COR-L47 (cell line): ENCODE data around the gene UBTD1.

Experiments
- DNase-seq: peaks from one replicate; lab custom pipeline; 2025; lab: John Stamatoyannopoulos, UW

The UBTD1 gene

GRCh38 chr10:97584798-97585438 lies 86.2 kb downstream of the UBTD1 start:
- no peak for DNase-seq

DNA sequence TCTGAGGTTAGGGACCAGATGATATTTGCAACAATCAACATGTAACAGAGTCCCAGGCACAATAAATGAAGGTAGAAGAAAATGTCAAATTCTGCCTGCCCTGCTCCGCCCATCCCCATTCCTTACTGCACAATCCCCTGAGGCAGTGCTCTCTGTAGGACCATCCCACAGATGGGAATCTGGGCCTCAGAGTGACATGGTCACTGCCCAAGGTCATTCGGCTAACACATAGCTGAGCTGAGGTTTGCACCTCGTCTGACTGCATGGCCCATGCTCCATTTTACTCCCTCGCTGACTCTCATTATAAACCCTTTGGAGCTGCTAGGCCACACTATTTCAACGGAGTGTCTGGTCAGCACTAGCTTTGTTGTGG lies 86.7 kb downstream of the UBTD1 start:
- no peak for DNase-seq

DNA sequence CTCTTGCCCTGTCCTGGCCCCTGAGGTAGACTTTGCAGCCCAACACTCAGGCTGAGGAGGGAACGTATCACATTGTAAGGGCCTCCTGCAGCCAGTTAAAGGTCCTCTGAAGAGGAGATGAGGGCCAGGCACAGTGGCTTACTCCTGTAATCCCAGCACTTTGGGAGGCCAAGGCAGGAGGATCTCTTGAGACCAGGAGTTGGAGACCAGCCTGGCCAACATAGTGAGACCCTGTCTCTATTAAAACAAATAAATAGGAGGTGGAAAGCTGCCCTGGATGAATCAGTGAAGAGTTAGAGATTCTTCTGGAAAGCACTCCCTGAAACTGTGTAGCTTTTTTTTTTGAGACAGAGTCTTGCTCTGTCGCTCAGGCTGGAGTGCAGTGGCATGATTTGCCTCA lies 88.5 kb downstream of the UBTD1 start:
- no peak for DNase-seq

- DNase-seq, result no peak
These were observed 90.8 kb downstream of the UBTD1 start, which contains the start of gene C10orf62 for GRCh38 chr10:97589479-97589878. Gene C10orf62, plus strand, starts transcription at chr10:97589721. Its CDS starts 177 bp downstream, at chr10:97589898.

- DNase-seq, result no peak
These were observed 91.5 kb downstream of the UBTD1 start for GRCh38 chr10:97590082-97590747.

DNA sequence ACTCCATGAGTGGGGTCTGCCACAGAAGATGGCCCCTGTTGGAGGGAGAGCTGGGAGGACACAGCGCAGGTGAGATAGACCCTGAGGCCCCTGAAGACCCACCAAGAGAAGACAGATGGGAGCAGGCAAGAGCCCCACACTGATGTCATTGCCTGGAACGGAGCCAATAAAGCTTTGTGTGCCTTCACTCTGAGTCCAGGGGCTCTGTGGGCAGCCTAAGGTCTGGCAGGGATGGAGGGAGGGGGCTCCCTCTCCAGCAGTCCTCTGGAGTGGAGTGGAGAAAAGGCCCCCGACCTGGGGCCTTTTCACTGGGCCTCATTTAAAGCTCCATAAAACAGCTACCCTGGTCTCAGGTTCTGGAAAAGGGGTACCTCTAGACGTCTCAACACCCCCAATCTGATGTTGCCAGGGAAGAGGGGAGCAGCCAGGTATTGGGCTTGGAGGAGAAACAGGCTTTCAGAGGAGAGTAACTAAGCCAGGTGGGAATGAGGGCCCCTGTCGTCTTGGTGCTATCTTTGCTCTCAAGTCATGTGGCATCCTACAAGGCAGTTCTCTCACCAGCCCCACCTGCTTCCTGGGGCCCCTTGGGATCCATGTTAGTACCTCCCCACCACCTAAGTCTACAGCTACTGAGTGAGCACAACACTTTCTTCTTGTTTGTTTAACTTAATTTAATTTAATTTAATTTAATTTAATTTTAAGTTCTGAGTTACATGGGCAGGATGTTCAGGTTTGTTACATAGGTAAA lies 92.2 kb downstream of the UBTD1 start:
- DNase-seq, result no peak

DNA sequence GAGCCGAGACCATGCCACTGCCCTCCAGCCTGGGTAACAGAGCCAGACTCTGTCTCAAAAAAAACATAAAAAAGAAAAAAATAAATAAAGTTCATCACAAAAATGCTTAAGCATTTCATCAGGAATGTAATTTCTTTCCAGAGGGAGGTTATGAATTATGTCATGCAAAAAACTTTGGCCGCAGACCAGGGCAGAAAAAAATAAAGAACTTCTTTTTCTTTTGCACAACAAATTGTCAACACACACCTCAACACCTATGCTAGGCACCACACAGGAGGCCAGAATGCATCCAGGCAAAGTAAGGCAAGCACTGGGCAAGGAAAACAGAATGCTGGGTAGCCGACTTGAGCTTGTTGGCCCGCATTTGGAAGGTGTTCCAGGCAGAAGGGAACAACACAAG lies 94.7 kb downstream of the UBTD1 start:
- no peak for DNase-seq

DNA sequence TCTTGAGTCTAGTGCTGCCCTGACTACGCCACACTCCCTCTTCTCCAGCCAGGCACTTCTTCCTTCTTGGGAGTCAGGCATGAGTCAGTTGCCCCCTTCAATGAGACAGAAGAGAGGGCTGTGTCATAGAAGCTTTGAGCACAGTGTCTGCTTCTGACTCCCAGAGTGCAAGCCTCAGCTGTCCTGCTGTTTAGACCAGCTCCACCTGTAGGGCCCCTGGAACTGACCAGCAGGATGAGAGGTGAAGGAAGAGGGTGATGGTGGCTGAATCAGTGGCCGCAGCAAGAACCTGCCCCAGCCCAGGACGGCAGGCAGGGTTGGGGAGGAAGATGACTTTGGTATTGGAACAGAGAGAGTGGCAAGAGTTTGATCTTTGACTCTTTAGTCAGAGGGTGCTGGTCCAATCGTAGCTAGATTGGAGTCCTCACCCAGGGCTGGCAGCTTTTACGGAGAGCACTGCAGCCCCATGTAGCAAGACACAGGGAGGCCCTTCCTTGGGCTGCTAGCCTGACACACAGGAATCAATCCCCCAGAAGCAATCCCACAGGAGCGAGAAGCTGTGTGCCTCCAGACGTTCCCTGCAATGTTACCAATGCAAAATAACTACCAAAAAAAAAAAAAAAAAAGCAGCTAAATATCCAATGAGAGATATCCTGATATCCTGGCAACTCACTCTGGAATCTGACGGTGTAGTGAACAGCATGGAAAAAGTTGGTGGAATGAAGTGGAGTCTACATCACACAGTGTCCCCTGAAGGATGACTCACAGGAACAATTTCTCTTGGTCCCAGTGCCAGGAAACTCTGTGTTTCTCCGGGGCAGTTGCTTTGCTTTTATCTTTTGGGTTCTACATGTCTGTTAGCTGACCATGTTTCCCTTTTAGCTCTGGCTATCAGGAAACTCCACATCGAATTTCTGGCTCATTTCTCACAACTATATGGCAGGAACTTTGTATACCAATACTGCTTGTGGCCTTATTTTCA lies 97.7 kb downstream of the UBTD1 start:
- DNase-seq, result no peak

GRCh38 chr10:97597778-97598177 lies 99.1 kb downstream of the UBTD1 start:
- DNase-seq, result no peak

DNA sequence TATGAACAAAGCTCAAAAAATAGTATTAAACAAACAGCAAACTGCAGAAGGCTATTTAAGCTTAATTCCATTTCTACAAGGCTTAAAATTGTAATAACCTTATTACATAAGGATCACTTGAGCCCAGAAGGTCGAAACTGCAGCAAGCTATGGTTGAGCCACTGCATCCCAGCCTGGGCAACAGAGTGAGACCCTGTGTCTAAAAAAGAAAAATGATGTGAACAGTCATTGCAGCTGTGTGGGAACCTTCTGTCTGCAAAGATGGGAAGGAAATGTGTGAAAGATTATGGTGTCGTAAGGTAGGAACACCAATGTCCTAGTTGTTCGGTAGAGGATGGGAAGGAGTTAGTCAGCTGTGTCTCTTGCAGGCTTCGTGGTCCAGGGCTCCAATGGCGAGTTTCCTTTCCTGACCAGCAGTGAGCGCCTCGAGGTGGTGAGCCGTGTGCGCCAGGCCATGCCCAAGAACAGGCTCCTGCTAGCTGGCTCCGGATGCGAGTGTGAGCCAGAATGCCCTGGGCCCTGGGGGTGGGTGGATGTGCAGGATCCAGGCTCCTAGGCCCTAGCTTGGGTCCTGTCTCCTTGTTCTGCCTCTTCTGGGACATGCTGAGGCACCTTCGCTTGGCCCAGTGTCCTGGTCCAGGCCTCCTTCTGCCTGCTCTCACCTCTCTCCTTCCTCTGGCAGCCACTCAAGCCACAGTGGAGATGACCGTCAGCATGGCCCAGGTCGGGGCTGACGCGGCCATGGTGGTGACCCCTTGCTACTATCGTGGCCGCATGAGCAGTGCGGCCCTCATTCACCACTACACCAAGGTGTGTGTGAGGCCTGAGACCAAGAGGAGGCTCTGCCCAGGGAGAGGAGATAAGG lies 99.9 kb downstream of the UBTD1 start:
- DNase-seq, result no peak

DNA sequence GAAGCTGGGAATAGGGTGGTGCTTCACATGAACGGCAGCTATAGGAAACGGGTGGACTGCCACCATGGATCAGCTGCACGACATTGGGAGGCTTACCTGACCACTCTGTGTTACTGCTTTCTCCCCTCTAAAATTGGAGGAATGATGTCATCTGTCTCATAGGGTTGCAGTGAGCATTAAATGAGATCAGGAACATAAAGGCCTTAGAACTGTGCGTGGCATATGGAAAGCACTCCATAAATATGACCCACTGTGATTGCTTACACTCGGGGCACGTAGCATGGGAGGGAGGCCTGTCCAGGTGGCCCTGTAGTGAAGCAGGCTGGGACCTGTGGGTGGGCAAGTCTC lies 100.5 kb downstream of the UBTD1 start:
- no peak for DNase-seq

DNA sequence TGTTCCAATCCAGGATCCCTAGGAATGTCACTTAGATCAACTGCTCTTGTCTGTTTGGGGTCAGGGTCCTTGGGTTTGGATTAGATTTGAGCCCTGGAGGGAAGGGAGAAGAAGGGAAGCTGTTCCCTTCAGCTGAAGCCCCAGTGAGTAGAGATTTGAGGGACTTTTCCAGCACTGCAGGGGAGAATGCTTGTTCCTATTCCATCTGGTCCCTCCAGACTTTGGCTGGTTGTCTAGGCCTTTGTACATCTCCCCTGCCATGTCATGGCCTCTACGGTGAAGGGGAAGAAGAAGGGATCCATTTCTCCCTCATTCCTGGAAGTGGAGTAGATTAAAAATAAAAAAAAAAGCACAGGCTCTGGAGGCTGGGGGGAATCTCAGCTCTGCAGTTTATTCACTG lies 101.9 kb downstream of the UBTD1 start:
- no peak for DNase-seq

- no peak for DNase-seq
These were observed 102.8 kb downstream of the UBTD1 start for GRCh38 chr10:97601268-97602215.

DNA sequence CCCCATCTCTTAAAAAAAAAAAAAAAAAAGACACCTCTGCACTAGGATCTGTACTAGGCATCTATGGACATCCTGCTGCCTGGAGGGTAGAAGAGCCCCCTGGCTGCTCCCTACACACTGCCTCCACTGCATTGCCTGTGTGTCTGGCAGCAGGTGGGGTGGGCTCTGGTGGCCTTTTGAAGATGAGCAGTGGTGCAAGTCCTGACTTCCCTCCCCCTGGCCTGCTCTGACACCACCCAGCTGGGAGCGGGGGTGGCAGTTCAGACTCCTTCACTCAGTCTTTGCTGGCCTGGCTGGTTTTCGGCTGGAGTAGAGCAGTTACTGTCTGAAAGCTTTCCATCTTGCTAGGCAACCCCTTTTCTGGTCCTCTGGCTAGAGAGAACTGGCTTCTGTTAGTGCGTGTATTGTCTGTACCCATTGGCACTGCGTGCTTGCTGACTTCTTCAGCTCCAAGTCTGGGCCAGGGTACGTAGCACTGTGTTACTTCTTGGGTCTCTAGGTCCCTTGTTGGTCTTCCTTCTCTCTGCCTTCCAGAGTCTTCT lies 108.4 kb downstream of the UBTD1 start:
- no peak for DNase-seq

DNA sequence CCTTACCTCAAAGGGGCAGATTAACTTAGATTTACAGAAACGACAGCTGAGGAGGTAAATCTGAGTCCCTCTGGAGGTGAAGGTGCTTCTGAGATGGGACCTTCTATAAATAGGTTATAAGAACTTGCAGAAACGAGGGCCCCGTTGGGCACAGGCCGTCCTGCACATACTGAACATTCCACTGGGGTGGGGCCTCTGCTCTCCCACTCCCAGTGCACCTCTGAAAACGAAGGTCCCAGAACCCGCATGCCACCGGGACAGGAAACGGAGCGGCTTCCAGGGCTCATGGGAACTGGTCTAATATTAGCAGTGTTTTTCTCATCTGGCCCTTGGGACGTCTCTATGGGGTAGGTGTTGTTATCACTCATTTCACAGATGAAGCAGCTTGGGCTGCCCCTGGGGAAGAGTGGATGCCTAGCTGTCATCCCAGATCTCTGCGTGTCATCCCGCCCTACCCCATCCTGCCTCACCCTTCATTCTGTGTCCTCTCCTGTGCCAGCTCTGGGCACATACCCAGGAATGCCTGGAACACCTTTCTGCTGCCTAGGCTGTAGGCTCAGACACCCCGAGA lies 110.4 kb downstream of the UBTD1 start:
- DNase-seq, result no peak

- no peak for DNase-seq
These were observed 112.7 kb downstream of the UBTD1 start for GRCh38 chr10:97611473-97611872.

- no peak for DNase-seq
These were observed 113.7 kb downstream of the UBTD1 start for GRCh38 chr10:97612386-97612785.

GRCh38 chr10:97618285-97618684 lies 119.6 kb downstream of the UBTD1 start:
- DNase-seq, result no peak

GRCh38 chr10:97618733-97619132 lies 120.0 kb downstream of the UBTD1 start:
- no peak for DNase-seq
